ENCODE results near the gene DDX23. TPM values are rescaled to one million over a fixed set of nuclear protein-coding genes. Genes with fewer than 3 reads are reported as not detected.

Gene DDX23
- total RNA-seq, 1 experiment from 2014 or later: 102 TPM

- H3K4me3 ChIP-seq (ENCODE audit: low read length): no peak overlapping the region
- no peaks in the 10 kb centered on the region for H3K36me3 ChIP-seq (ENCODE audit: low read depth, low read length)
- ChIA-PET POLR2A (ENCODE audit: unreplicated experiment) (no interaction called here), CTCF (no interaction called here)
- BruUV-seq (replicated peaks): no TSS peak
- H3K4me2 ChIP-seq (ENCODE audit: low read length): no peak overlapping the region
- H3K9ac ChIP-seq (ENCODE audit: low read length): no peak overlapping the region
- H3K79me2 ChIP-seq (ENCODE audit: low read length): no peaks in the 10 kb centered on the region
- ATAC-seq (no peak), DNase-seq (no peak)
- H2AFZ ChIP-seq (ENCODE audit: low read length): no peak overlapping the region
- H3K27me3 ChIP-seq (ENCODE audit: low read length): no peaks in the 10 kb centered on the region
- H3K27ac ChIP-seq (ENCODE audit: low read length): no peak overlapping the region
- H3K9me3 ChIP-seq (ENCODE audit: low read length): no peaks in the 10 kb centered on the region
- H3K4me1 ChIP-seq (ENCODE audit: insufficient read depth, low read length): no peaks in the 10 kb centered on the region
- TF ChIP-seq EZH2phosphoT487 (IDR thresholded peaks at IDR 0.05; ENCODE audit: borderline replicate concordance, low read length) (no peak), EZH2 (IDR thresholded peaks at IDR 0.05; ENCODE audit: low read length, unreplicated experiment) (no peak)
- TF ChIP-seq, protein P1, sequence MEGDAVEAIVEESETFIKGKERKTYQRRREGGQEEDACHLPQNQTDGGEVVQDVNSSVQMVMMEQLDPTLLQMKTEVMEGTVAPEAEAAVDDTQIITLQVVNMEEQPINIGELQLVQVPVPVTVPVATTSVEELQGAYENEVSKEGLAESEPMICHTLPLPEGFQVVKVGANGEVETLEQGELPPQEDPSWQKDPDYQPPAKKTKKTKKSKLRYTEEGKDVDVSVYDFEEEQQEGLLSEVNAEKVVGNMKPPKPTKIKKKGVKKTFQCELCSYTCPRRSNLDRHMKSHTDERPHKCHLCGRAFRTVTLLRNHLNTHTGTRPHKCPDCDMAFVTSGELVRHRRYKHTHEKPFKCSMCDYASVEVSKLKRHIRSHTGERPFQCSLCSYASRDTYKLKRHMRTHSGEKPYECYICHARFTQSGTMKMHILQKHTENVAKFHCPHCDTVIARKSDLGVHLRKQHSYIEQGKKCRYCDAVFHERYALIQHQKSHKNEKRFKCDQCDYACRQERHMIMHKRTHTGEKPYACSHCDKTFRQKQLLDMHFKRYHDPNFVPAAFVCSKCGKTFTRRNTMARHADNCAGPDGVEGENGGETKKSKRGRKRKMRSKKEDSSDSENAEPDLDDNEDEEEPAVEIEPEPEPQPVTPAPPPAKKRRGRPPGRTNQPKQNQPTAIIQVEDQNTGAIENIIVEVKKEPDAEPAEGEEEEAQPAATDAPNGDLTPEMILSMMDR (conservative IDR thresholded peaks at IDR 0.05; ENCODE audit: low read depth, low read length): no peak
- intact Hi-C loops (cut with micrococcal nuclease): no loop called here
- H3F3A ChIP-seq (ENCODE audit: low read length, unreplicated experiment): no peaks in the 10 kb centered on the region
- H4K20me1 ChIP-seq (ENCODE audit: low read length): no peaks in the 10 kb centered on the region
- no peaks in the 10 kb centered on the region for H3K9me2 ChIP-seq (replicated peaks; ENCODE audit: low read length)
Observed at GRCh38 chr12:48859607-48860006, 7.6 kb upstream of the DDX23 start.

GRCh38 chr12:48858043-48858442, 6.1 kb upstream of the DDX23 start:
- no peak overlapping the region for H3K4me3 ChIP-seq (ENCODE audit: low read length)
- no peak overlapping the region for H3K9ac ChIP-seq (ENCODE audit: low read length)
- BruUV-seq (replicated peaks): no TSS peak
- H2AFZ ChIP-seq (ENCODE audit: low read length): no peak overlapping the region
- no peaks in the 10 kb centered on the region for H3K36me3 ChIP-seq (ENCODE audit: low read depth, low read length)
- H3K9me2 ChIP-seq (replicated peaks; ENCODE audit: low read length): no peaks in the 10 kb centered on the region
- H3K79me2 ChIP-seq (ENCODE audit: low read length): no peaks in the 10 kb centered on the region
- no peak overlapping the region for H3K27ac ChIP-seq (ENCODE audit: low read length)
- ATAC-seq (no peak), DNase-seq (no peak)
- no peaks in the 10 kb centered on the region for H4K20me1 ChIP-seq (ENCODE audit: low read length)
- H3K27me3 ChIP-seq (ENCODE audit: low read length): no peaks in the 10 kb centered on the region
- ChIA-PET POLR2A (ENCODE audit: unreplicated experiment) (no interaction called here), CTCF (no interaction called here)
- no peaks in the 10 kb centered on the region for H3F3A ChIP-seq (ENCODE audit: low read length, unreplicated experiment)
- H3K4me2 ChIP-seq (ENCODE audit: low read length): no peak overlapping the region
- intact Hi-C loops (cut with micrococcal nuclease): no loop called here
- TF ChIP-seq, protein P1 (conservative IDR thresholded peaks at IDR 0.05; ENCODE audit: low read depth, low read length): no peak
- no peak for TF ChIP-seq EZH2 (IDR thresholded peaks at IDR 0.05; ENCODE audit: low read length, unreplicated experiment)
- H3K9me3 ChIP-seq (ENCODE audit: low read length): no peaks in the 10 kb centered on the region
- peaks cover under 1% of the 10 kb centered on the region; the same call in 1 of the 2 replicates for H3K4me1 ChIP-seq (ENCODE audit: insufficient read depth, low read length)

DNA sequence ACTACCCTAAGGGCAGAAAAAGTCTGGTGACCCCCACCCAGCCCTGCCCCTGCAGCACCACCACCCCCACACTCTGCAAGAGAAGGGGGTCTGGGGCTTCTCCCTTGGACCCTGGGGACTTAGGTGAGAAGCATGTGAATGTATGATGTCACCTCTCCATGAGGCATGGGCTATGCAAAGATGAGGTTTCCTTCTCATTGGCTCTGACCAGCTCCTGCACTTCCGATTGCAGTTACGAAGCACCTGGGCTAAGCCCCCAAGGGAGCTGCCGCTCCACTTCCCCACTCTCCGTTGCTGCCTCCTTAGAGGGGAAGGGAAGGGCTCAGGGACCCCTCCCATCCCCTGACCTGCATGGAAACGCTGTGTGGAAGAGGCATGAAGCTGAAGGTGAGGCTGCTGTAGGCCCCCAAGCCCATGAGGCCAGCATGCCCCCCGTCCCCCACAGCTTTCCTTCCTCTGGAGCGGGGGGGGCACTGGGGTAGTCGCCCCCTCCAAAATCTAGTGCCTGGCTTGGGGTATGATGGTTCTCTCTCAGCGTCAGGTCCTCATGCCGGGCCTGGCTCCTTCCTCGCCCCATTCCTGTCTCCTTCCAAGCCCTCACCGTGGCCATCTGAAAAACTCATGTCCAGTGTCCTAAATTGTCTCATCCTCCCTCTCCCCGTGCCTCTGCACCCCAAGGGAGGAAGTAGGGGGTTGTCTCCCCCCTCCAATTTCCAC, 5.5 kb upstream of the DDX23 start:
- Histone ChIP-seq H3K36me3 (ENCODE audit: low read depth, low read length) (no peaks in the 10 kb centered on the region), H3K79me2 (ENCODE audit: low read length) (no peaks in the 10 kb centered on the region), H3K9me3 (ENCODE audit: low read length) (no peaks in the 10 kb centered on the region), H4K20me1 (ENCODE audit: low read length) (no peaks in the 10 kb centered on the region), H3K4me2 (ENCODE audit: low read length) (no peak overlapping the region), H3K9me2 (replicated peaks; ENCODE audit: low read length) (no peaks in the 10 kb centered on the region), H3F3A (ENCODE audit: low read length, unreplicated experiment) (no peaks in the 10 kb centered on the region), H3K4me1 (ENCODE audit: insufficient read depth, low read length) (peaks cover 7% of the 10 kb centered on the region; the same call in 1 of the 2 replicates), H3K27ac (ENCODE audit: low read length) (no peak overlapping the region), H3K9ac (ENCODE audit: low read length) (no peak overlapping the region), H3K4me3 (ENCODE audit: low read length) (no peak overlapping the region), H3K27me3 (ENCODE audit: low read length) (no peaks in the 10 kb centered on the region), H2AFZ (ENCODE audit: low read length) (no peak overlapping the region)
- intact Hi-C loops (cut with micrococcal nuclease): no loop called here
- BruUV-seq (replicated peaks): no TSS peak
- no peak for ATAC-seq
- TF ChIP-seq, protein P1 (conservative IDR thresholded peaks at IDR 0.05; ENCODE audit: low read depth, low read length): no peak
- TF ChIP-seq EZH2 (IDR thresholded peaks at IDR 0.05; ENCODE audit: low read length, unreplicated experiment) (no peak), EZH2phosphoT487 (IDR thresholded peaks at IDR 0.05; ENCODE audit: borderline replicate concordance, low read length) (no peak)
- CTCF ChIA-PET: no interaction called here
- POLR2A ChIA-PET (ENCODE audit: unreplicated experiment): no interaction called here
- no peak for DNase-seq
